Mesenchymal stem cell (in vitro differentiated cells and primary cell): ENCODE data around the gene RBSN.

Experiments
- DNase-seq: peaks from one replicate; pipeline ENCODE4 v3.0.0-alpha.2; 2013
- H2AFZ ChIP-seq: one replicate; pipeline ENCODE4 v1.6.1; 2013; ENCODE audit warnings: low read depth, mild to moderate bottlenecking, control low read depth, inconsistent platforms, low read length, moderate library complexity
- H2AK5ac ChIP-seq: 2 replicates; pipeline ENCODE4 v1.6.1; 2013; ENCODE audit warnings: low read length, moderate library complexity, mild to moderate bottlenecking, inconsistent platforms; ENCODE audit not compliant: severe bottlenecking
- H2BK120ac ChIP-seq: one replicate; pipeline ENCODE4 v1.6.1; 2013; ENCODE audit warnings: low read depth, mild to moderate bottlenecking, inconsistent platforms, low read length, moderate library complexity
- H2BK12ac ChIP-seq, 2 experiments: one replicate each; pipeline ENCODE4 v1.6.1; 2013; ENCODE audit warnings: inconsistent platforms in 2 of 2, low read length in 2 of 2, mild to moderate bottlenecking in 2 of 2, moderate library complexity in 2 of 2, control low read depth in 1 of 2
- H2BK15ac ChIP-seq: one replicate; pipeline ENCODE4 v1.6.1; 2013; ENCODE audit warnings: mild to moderate bottlenecking, low read depth, inconsistent platforms; ENCODE audit not compliant: poor library complexity, severe bottlenecking
- H2BK5ac ChIP-seq: 2 replicates; pipeline ENCODE4 v1.6.1; 2013; ENCODE audit warnings: low read depth, mild to moderate bottlenecking, low read length, control low read depth, inconsistent platforms; ENCODE audit not compliant: poor library complexity, severe bottlenecking
- H3K14ac ChIP-seq, 2 experiments: one replicate each; pipeline ENCODE4 v1.6.1; 2013; ENCODE audit warnings: inconsistent platforms in 2 of 2, low read length in 2 of 2, control low read depth in 1 of 2, mild to moderate bottlenecking in 1 of 2, moderate library complexity in 1 of 2
- H3K18ac ChIP-seq, 2 experiments: one replicate each; pipeline ENCODE4 v1.6.1; 2013; ENCODE audit warnings: inconsistent platforms in 2 of 2, low read length in 2 of 2, control low read depth in 1 of 2, low read depth in 1 of 2, mild to moderate bottlenecking in 1 of 2
- H3K23ac ChIP-seq, 2 experiments: one replicate each; pipeline ENCODE4 v1.6.1; 2013; ENCODE audit warnings: inconsistent platforms in 2 of 2, low read length in 2 of 2, mild to moderate bottlenecking in 2 of 2, moderate library complexity in 2 of 2, control low read depth in 1 of 2
- H3K27ac ChIP-seq: 2 replicates; pipeline ENCODE4 v1.5.1; 2013; ENCODE audit warnings: mild to moderate bottlenecking, moderate library complexity, low read length, control low read depth, inconsistent platforms; ENCODE audit not compliant: poor library complexity, severe bottlenecking
- H3K27me3 ChIP-seq, 2 experiments: 2 replicates each; pipeline versions ENCODE4 v1.6.1 to v1.7.0; 2013; ENCODE audit warnings: low read length in 2 of 2, mild to moderate bottlenecking in 2 of 2, moderate library complexity in 2 of 2, control low read depth in 1 of 2, inconsistent platforms in 1 of 2; ENCODE audit not compliant: control insufficient read depth in 1 of 2, insufficient read depth in 1 of 2
- H3K36me3 ChIP-seq, 2 experiments: 2 replicates each; pipeline versions ENCODE4 v1.6.1 to v1.7.0; 2013; ENCODE audit warnings: low read length in 2 of 2, control low read depth in 1 of 2, inconsistent platforms in 1 of 2, low read depth in 1 of 2, mild to moderate bottlenecking in 1 of 2; ENCODE audit not compliant: insufficient read depth in 2 of 2, control insufficient read depth in 1 of 2
- H3K4ac ChIP-seq, 2 experiments: one replicate each; pipeline ENCODE4 v1.6.1; 2013; ENCODE audit warnings: inconsistent platforms in 2 of 2, low read length in 2 of 2, mild to moderate bottlenecking in 2 of 2, moderate library complexity in 2 of 2, control low read depth in 1 of 2, low read depth in 1 of 2
- H3K4me1 ChIP-seq: 2 replicates; pipeline ENCODE4 v1.6.1; 2013; ENCODE audit warnings: low read depth, low read length, control low read depth; ENCODE audit not compliant: control insufficient read depth, insufficient read depth
- H3K4me2 ChIP-seq: 2 replicates; pipeline ENCODE4 v1.6.1; 2013; ENCODE audit warnings: low read length, mild to moderate bottlenecking, inconsistent platforms; ENCODE audit not compliant: poor library complexity, severe bottlenecking
- H3K4me3 ChIP-seq, 2 experiments: 2 replicates each; pipeline versions ENCODE4 v1.5.1 to v1.7.0; 2013; ENCODE audit warnings: low read length in 2 of 2, mild to moderate bottlenecking in 2 of 2, control low read depth in 1 of 2, low read depth in 1 of 2; ENCODE audit not compliant: insufficient read depth in 1 of 2
- H3K79me1 ChIP-seq: replicated peaks from 2 replicates; pipeline ENCODE4 v1.6.1; 2013; ENCODE audit warnings: mild to moderate bottlenecking, control low read depth, low read length, inconsistent platforms; ENCODE audit not compliant: poor library complexity, severe bottlenecking
- H3K9ac ChIP-seq: 2 replicates; pipeline ENCODE4 v1.7.0; 2013; ENCODE audit warnings: mild to moderate bottlenecking, low read length, moderate library complexity
- H3K9me3 ChIP-seq: 2 replicates; pipeline ENCODE4 v1.7.0; 2013; ENCODE audit warnings: mild to moderate bottlenecking, low read length; ENCODE audit not compliant: control insufficient read depth
- H4K8ac ChIP-seq: one replicate; pipeline ENCODE4 v1.6.1; 2013; ENCODE audit warnings: inconsistent platforms, mild to moderate bottlenecking, low read length, moderate library complexity
- H4K91ac ChIP-seq: one replicate; pipeline ENCODE4 v1.6.1; 2013; ENCODE audit warnings: mild to moderate bottlenecking, low read length, inconsistent platforms
- WGBS: methylation state at CpG from one replicate; pipeline ENCODE4 v1.1.7; 2013; ENCODE audit warnings: mixed read lengths; 5-methylcytosine and 5-hydroxymethylcytosine counted together

The RBSN gene

DNA sequence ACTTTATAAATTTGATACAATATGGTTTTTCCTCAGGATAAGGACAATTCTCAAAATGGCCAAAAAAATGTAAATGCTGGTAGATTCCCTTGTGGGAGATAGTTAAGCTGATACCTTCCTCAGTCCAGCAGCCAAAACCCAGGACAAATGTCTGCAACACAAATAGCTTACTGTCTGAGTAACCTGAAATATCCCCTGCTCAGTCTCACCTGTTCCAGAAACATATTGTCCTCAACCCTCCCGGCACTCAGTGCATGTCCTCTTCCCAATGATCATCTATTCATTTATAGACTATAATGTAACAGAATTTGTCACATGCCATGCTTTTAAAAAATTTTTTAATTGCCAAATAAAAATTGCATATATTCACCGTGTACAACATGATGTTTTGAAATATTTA lies 12.2 kb downstream of the RBSN start:
- Histone ChIP-seq H3K9ac (no peak overlapping the region), H3K36me3 (peaks cover 37 to 91% of the 10 kb centered on the region in 2 experiments), H3K27me3 (no peaks in the 10 kb centered on the region), H3K14ac (no peak overlapping the region), H2BK120ac (no peak overlapping the region), H3K4me2 (no peak overlapping the region), H3K4me3 (no peak overlapping the region), H3K27ac (no peak overlapping the region), H3K9me3 (no peaks in the 10 kb centered on the region), H3K4me1 (no peaks in the 10 kb centered on the region), H3K23ac (no peak overlapping the region), H2AK5ac (no peak overlapping the region), H3K4ac (no peak overlapping the region), H2BK5ac (no peak overlapping the region), H2AFZ (no peak overlapping the region), H3K79me1 (peaks cover 12% of the 10 kb centered on the region), H4K8ac (no peak overlapping the region), H4K91ac (no peak overlapping the region), H2BK15ac (no peak overlapping the region), H3K18ac (no peak overlapping the region), H2BK12ac (no peak overlapping the region)
- no peak for DNase-seq
- WGBS = 100% methylated on average over 1 of the region's 2 CpGs

GRCh38 chr3:15086263-15086662 lies 12.7 kb downstream of the RBSN start:
- Histone ChIP-seq H3K79me1 (peaks cover 9% of the 10 kb centered on the region), H2AK5ac (no peak overlapping the region), H3K4ac (no peak overlapping the region)

DNA sequence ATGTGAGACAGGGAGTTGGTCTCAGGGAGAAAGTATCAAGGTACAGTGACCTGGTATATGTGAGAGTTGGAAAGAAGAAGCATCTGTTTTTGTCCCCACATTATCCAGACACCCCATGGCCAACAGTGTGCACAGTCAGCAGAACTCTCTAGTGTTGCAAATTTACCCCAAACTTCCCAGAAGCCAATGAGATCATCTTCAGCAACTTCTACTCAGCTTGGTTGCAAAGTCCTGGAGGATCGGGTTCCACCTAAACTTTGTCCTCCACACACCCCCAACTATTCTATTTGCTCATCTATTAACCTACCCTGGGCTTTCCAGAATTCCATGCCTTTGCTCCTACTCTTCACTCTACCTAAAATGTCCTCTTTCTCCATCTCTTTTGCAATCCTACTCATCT lies 15.7 kb downstream of the RBSN start:
- peaks cover 46 to 91% of the 10 kb centered on the region in 2 experiments for H3K36me3 ChIP-seq
- DNase-seq = no peak
- no peaks in the 10 kb centered on the region for H3K9me3 ChIP-seq
- H2BK5ac ChIP-seq = no peak overlapping the region
- H3K14ac ChIP-seq = no peak overlapping the region
- no peaks in the 10 kb centered on the region for H3K27me3 ChIP-seq
- 96% methylated on average over 1 of the region's 1 CpG for WGBS
- H2BK12ac ChIP-seq = no peak overlapping the region
- no peak overlapping the region for H2BK15ac ChIP-seq
- no peak overlapping the region for H2AFZ ChIP-seq
- H4K8ac ChIP-seq = no peak overlapping the region
- no peak overlapping the region for H3K9ac ChIP-seq
- peaks cover 8% of the 10 kb centered on the region for H3K79me1 ChIP-seq
- no peak overlapping the region for H3K4me3 ChIP-seq
- no peak overlapping the region for H3K4me2 ChIP-seq
- H3K4me1 ChIP-seq = no peaks in the 10 kb centered on the region
- H2AK5ac ChIP-seq = no peak overlapping the region
- no peak overlapping the region for H3K27ac ChIP-seq
- H3K4ac ChIP-seq = no peak overlapping the region
- no peak overlapping the region for H4K91ac ChIP-seq
- no peak overlapping the region for H3K23ac ChIP-seq
- no peak overlapping the region for H3K18ac ChIP-seq
- no peak overlapping the region for H2BK120ac ChIP-seq

More at GRCh38 chr3:15086263-15086662, 12.7 kb downstream of the RBSN start:
- Histone ChIP-seq H3K4me1 (no peaks in the 10 kb centered on the region), H3K9me3 (no peaks in the 10 kb centered on the region), H2AFZ (no peak overlapping the region), H3K9ac (no peak overlapping the region), H2BK12ac (no peak overlapping the region), H3K27ac (no peak overlapping the region), H3K14ac (no peak overlapping the region), H3K18ac (no peak overlapping the region), H4K8ac (no peak overlapping the region), H2BK120ac (no peak overlapping the region), H3K27me3 (no peaks in the 10 kb centered on the region), H3K4me3 (no peak overlapping the region), H4K91ac (no peak overlapping the region), H3K23ac (no peak overlapping the region), H2BK15ac (no peak overlapping the region), H2BK5ac (no peak overlapping the region), H3K36me3 (peaks cover 42 to 91% of the 10 kb centered on the region in 2 experiments), H3K4me2 (no peak overlapping the region)
- DNase-seq = no peak
- WGBS = 100% methylated on average over 1 of the region's 2 CpGs

GRCh38 chr3:15081960-15082664 lies 16.8 kb downstream of the RBSN start:
- Histone ChIP-seq H4K91ac (no peak overlapping the region), H3K23ac (no peak overlapping the region), H3K4me3 (no peak overlapping the region), H3K9ac (peak overlapping the region; percentile 28), H3K4me1 (no peaks in the 10 kb centered on the region), H3K14ac (no peak overlapping the region), H3K27ac (no peak overlapping the region), H3K9me3 (no peaks in the 10 kb centered on the region), H2AK5ac (no peak overlapping the region), H3K27me3 (no peaks in the 10 kb centered on the region), H4K8ac (peak overlapping the region; percentile 3), H2BK15ac (no peak overlapping the region), H3K18ac (peak overlapping the region in 1 of 2 experiments; percentile 1), H3K36me3 (peaks cover 50 to 93% of the 10 kb centered on the region in 2 experiments), H2BK5ac (no peak overlapping the region), H3K79me1 (peaks cover 9% of the 10 kb centered on the region), H2AFZ (no peak overlapping the region), H2BK12ac (no peak overlapping the region), H3K4ac (no peak overlapping the region), H3K4me2 (no peak overlapping the region), H2BK120ac (no peak overlapping the region)
- 88% methylated on average over 11 of the region's 13 CpGs for WGBS
- peak; percentile 78 for DNase-seq
